Measurements from ENCODE around the gene IDE.
"Not testable (repeated sequence)": the region's sequence is repeated elsewhere in the genome, so short reads cannot be mapped to it uniquely, and the experiment has no call there.

- TF ChIP-seq CTCF (IDR thresholded peaks at IDR 0.05); EZH2 (IDR thresholded peaks at IDR 0.05; ENCODE audit: borderline replicate concordance, insufficient read depth, low read depth, low read length, poor library complexity, severe bottlenecking): not testable (repeated sequence)
These were observed 171.7 kb downstream of the IDE start for GRCh38 chr10:92402234-92402633.
